Sigmoid colon (tissue), 7 donors: Measurements from ENCODE around the gene CCDC83. TPM values are rescaled to one million over a fixed set of nuclear protein-coding genes. Genes with fewer than 3 reads are reported as not detected.

Experiments
- DNase-seq: peaks from one replicate; pipeline ENCODE4 v3.0.0-alpha.2; 2019
- H3K27ac ChIP-seq, 4 donors: fragments of 200-600 bp; sonication (generic); one replicate each; pipeline ENCODE4 v1.5.1; 2016 to 2019; ENCODE audit warnings: mild to moderate bottlenecking in 1 of 4
- H3K27me3 ChIP-seq, 3 donors: fragments of 200-600 bp; sonication (generic); one replicate each; pipeline ENCODE4 v1.5.1; 2019; ENCODE audit warnings: mild to moderate bottlenecking in 1 of 3
- H3K36me3 ChIP-seq, 4 donors: fragments of 200-600 bp; sonication (generic); one replicate each; pipeline ENCODE4 v1.5.1; 2016 to 2019
- H3K4me1 ChIP-seq, 4 donors: fragments of 200-600 bp; sonication (generic); one replicate each; pipeline ENCODE4 v1.5.1; 2017 to 2019
- H3K4me3 ChIP-seq, 4 donors: fragments of 200-600 bp; sonication (generic); one replicate each; pipeline ENCODE4 v1.5.1; 2017 to 2019; ENCODE audit warnings: mild to moderate bottlenecking in 2 of 4, moderate library complexity in 1 of 4
- H3K9me3 ChIP-seq, 4 donors: fragments of 200-600 bp in 3 of 4; sonication (generic) in 3 of 4; one replicate each; pipeline versions ENCODE4 v1.5.1 to v1.6.1; 2013 to 2019
- CTCF ChIP-seq, 4 experiments: fragments of 450-650 bp in 3 of 4; fragments of 200-600 bp in 1 of 4; IDR thresholded peaks; one replicate each; pipeline ENCODE4 v1.5.1; 2016 to 2019; ENCODE audit warnings: antibody characterized with exemption in 4 of 4, mild to moderate bottlenecking in 3 of 4, moderate library complexity in 2 of 4
- EP300 ChIP-seq, 4 donors: sonication (generic); formaldehyde crosslinking; IDR thresholded peaks; one replicate each; pipeline ENCODE4 v1.6.1; 2017; ENCODE audit warnings: antibody characterized with exemption in 4 of 4
- POLR2A ChIP-seq, 2 donors: fragments of 450-650 bp; IDR thresholded peaks; one replicate each; pipeline ENCODE4 v1.6.1; 2016; ENCODE audit warnings: antibody characterized with exemption in 2 of 2, mild to moderate bottlenecking in 2 of 2, moderate library complexity in 2 of 2
- POLR2AphosphoS5 ChIP-seq, 4 donors: sonication (generic); formaldehyde crosslinking; IDR thresholded peaks; one replicate each; pipeline ENCODE4 v1.6.1; 2017; ENCODE audit warnings: antibody characterized with exemption in 4 of 4
- WGBS, 2 donors: extraction: QIAGEN DNeasy Blood & Tissue Kit; methylation state at CpG; one replicate each; pipeline ENCODE4 v1.1.7; 2013; 5-methylcytosine and 5-hydroxymethylcytosine counted together
- intact Hi-C: fragments of 100-400 bp; cut with DNase I; formaldehyde crosslinking; loops from one replicate; pipeline ENCODE4 v1.15.1; 2023
- polyA plus RNA-seq, 3 donors: library from polyadenylated mRNA; stranded (reverse); fragments of 200-250 nt; gene quantifications; one replicate each; pipeline ENCODE4 v1.2.3, GENCODE V29; 2013
- total RNA-seq, 4 donors: library from RNA; depleted of rRNA; stranded (reverse); fragments of >200 nt; gene quantifications; one replicate each; pipeline ENCODE4 v1.1.0, GENCODE V29; 2016
- donor health status: healthy with polysubstance abuse.
- donor health status: Bipolar disorder and iron deficiency.
- donor health status: healthy.

The CCDC83 gene
- total and polyA plus RNA-seq, 7 donors: not detected

- peaks cover 0 to 29% (median 27%) of the 10 kb centered on the region in 4 donors for H3K4me1 ChIP-seq
- no peak overlapping the region for H3K4me3 ChIP-seq
- intact Hi-C loops: no loop called here
- no peaks in the 10 kb centered on the region for H3K27me3 ChIP-seq
- no peaks in the 10 kb centered on the region for H3K36me3 ChIP-seq
- TF ChIP-seq EP300 (IDR thresholded peaks at IDR 0.05) (no peak), POLR2A (IDR thresholded peaks at IDR 0.05) (no peak), POLR2AphosphoS5 (IDR thresholded peaks at IDR 0.05) (no peak), CTCF (IDR thresholded peaks at IDR 0.05) (no peak)
- WGBS, 2 donors: 49 to 81% methylated on average over 2 of the region's 2 CpGs
- H3K9me3 ChIP-seq: no peaks in the 10 kb centered on the region
- DNase-seq: no peak
- no peak overlapping the region for H3K27ac ChIP-seq
Measured at GRCh38 chr11:85823816-85824215, 31.4 kb upstream of the CCDC83 start.

GRCh38 chr11:85825616-85826015 lies 29.6 kb upstream of the CCDC83 start:
- Histone ChIP-seq H3K4me3 (no peak overlapping the region), H3K36me3 (no peaks in the 10 kb centered on the region), H3K27ac (no peak overlapping the region), H3K4me1 (peaks cover 0 to 29% (median 27%) of the 10 kb centered on the region in 4 donors), H3K27me3 (no peaks in the 10 kb centered on the region), H3K9me3 (no peaks in the 10 kb centered on the region)
- 78 to 81% methylated on average over 3 of the region's 3 CpGs for WGBS, 2 donors
- intact Hi-C loops: no loop called here
- TF ChIP-seq EP300 (IDR thresholded peaks at IDR 0.05): no peak
- no peak for TF ChIP-seq CTCF (IDR thresholded peaks at IDR 0.05)
- no peak for TF ChIP-seq POLR2A (IDR thresholded peaks at IDR 0.05)
- no peak for TF ChIP-seq POLR2AphosphoS5 (IDR thresholded peaks at IDR 0.05)
- DNase-seq: no peak

GRCh38 chr11:85826116-85826855 lies 28.9 kb upstream of the CCDC83 start:
- H3K4me1 ChIP-seq: peaks cover 0 to 29% (median 27%) of the 10 kb centered on the region in 4 donors
- no peaks in the 10 kb centered on the region for H3K9me3 ChIP-seq
- TF ChIP-seq EP300 (IDR thresholded peaks at IDR 0.05) (no peak), CTCF (IDR thresholded peaks at IDR 0.05) (peak in 3 of 4 experiments; percentile 21 to 30 (median 28)), POLR2AphosphoS5 (IDR thresholded peaks at IDR 0.05) (no peak), POLR2A (IDR thresholded peaks at IDR 0.05) (no peak)
- no peak overlapping the region for H3K4me3 ChIP-seq
- H3K27me3 ChIP-seq: no peaks in the 10 kb centered on the region
- intact Hi-C loops: no loop called here
- H3K27ac ChIP-seq: peak overlapping the region in 1 of 4 donors; percentile 45
- no peaks in the 10 kb centered on the region for H3K36me3 ChIP-seq
- DNase-seq: no peak
- WGBS, 2 donors: 55 to 72% methylated on average over 7 of the region's 7 CpGs

- no peaks in the 10 kb centered on the region for H3K9me3 ChIP-seq
- TF ChIP-seq CTCF (IDR thresholded peaks at IDR 0.05) (no peak), POLR2AphosphoS5 (IDR thresholded peaks at IDR 0.05) (peak in 1 of 4 donors; percentile 18), POLR2A (IDR thresholded peaks at IDR 0.05) (no peak), EP300 (IDR thresholded peaks at IDR 0.05) (no peak)
- peaks cover 0 to 39% (median 31%) of the 10 kb centered on the region in 4 donors for H3K4me1 ChIP-seq
- H3K27ac ChIP-seq: peak overlapping the region in 3 of 4 donors; percentile 15 to 45 (median 31)
- 4 to 32% methylated on average over 2 of the region's 2 CpGs for WGBS, 2 donors
- H3K36me3 ChIP-seq: no peaks in the 10 kb centered on the region
- intact Hi-C loops: no loop called here
- H3K27me3 ChIP-seq: no peaks in the 10 kb centered on the region
- no peak overlapping the region for H3K4me3 ChIP-seq
- no peak for DNase-seq
Measured at GRCh38 chr11:85827748-85828639, 27.2 kb upstream of the CCDC83 start.
